CD4-positive, alpha-beta T cell treated with Interferon alpha-2 for 1 hour (primary cell): Measurements from ENCODE around the gene CDKAL1.
"Not testable (repeated sequence)": the region's sequence is repeated elsewhere in the genome, so short reads cannot be mapped to it uniquely, and the experiment has no call there.

ENCODE experiments used
- DNase-seq, 2 donors: peaks; one replicate each; pipeline ENCODE4 v3.0.0-alpha.2; 2020 to 2022

The CDKAL1 gene

GRCh38 chr6:21087188-21087587 lies 552.9 kb downstream of the CDKAL1 start:
- DNase-seq = no peak

- no peak for DNase-seq
These were observed 557.2 kb downstream of the CDKAL1 start for GRCh38 chr6:21091411-21091810.

- not testable (repeated sequence) for DNase-seq
These were observed 558.0 kb downstream of the CDKAL1 start for GRCh38 chr6:21092231-21092772.

- no peak for DNase-seq
These were observed 561.2 kb downstream of the CDKAL1 start for GRCh38 chr6:21095462-21095861.

- DNase-seq = no peak
These were observed 563.9 kb downstream of the CDKAL1 start for GRCh38 chr6:21098134-21098533.

GRCh38 chr6:21098744-21099143 lies 564.5 kb downstream of the CDKAL1 start:
- no peak for DNase-seq

GRCh38 chr6:21099338-21100314 lies 565.4 kb downstream of the CDKAL1 start:
- no peak for DNase-seq

GRCh38 chr6:21100991-21101390 lies 566.7 kb downstream of the CDKAL1 start:
- DNase-seq = no peak

GRCh38 chr6:21101694-21102093 lies 567.4 kb downstream of the CDKAL1 start:
- no peak for DNase-seq

- DNase-seq = no peak
These were observed 567.9 kb downstream of the CDKAL1 start for GRCh38 chr6:21102201-21102600.

- no peak for DNase-seq
These were observed 568.4 kb downstream of the CDKAL1 start for GRCh38 chr6:21102624-21103023.

GRCh38 chr6:21103626-21104224 lies 569.5 kb downstream of the CDKAL1 start:
- DNase-seq = no peak

- no peak for DNase-seq
These were observed 570.0 kb downstream of the CDKAL1 start for GRCh38 chr6:21104288-21104687.

- no peak for DNase-seq
These were observed 573.5 kb downstream of the CDKAL1 start for GRCh38 chr6:21107796-21108195.

GRCh38 chr6:21109391-21110178 lies 575.3 kb downstream of the CDKAL1 start:
- DNase-seq = no peak

GRCh38 chr6:21110684-21111083 lies 576.4 kb downstream of the CDKAL1 start:
- DNase-seq = no peak

- no peak for DNase-seq
These were observed 577.0 kb downstream of the CDKAL1 start for GRCh38 chr6:21111093-21111725.

GRCh38 chr6:21115111-21115510 lies 580.9 kb downstream of the CDKAL1 start:
- DNase-seq = no peak

- DNase-seq = no peak
These were observed 582.5 kb downstream of the CDKAL1 start for GRCh38 chr6:21116736-21117135.

GRCh38 chr6:21118216-21118780 lies 584.0 kb downstream of the CDKAL1 start:
- DNase-seq = no peak

- no peak for DNase-seq
These were observed 587.4 kb downstream of the CDKAL1 start for GRCh38 chr6:21121636-21122136.
